GM12878 (cell line): Measurements from ENCODE around the gene CMTM1. TPM values are rescaled to one million over a fixed set of nuclear protein-coding genes. Genes with fewer than 3 reads are reported as not detected.

Experiments
- ATAC-seq: fragments of 200-7000 bp; cut with Tn5 transposase; 3 replicates; pipeline ENCODE4 v1.9.1; 2020; ENCODE audit warnings: mild to moderate bottlenecking, moderate library complexity
- BruUV-seq: library from RNA; stranded (reverse); fragments of 400-500 nt; replicated peaks from 2 replicates; lab custom pipeline; 2021; lab: Mats Ljungman, UMichigan
- CTCF ChIA-PET: fragments of 300-600 bp; sonication (Branson Sonifier 250); formaldehyde crosslinking; extraction: SDS; loops from one replicate; lab custom pipeline; 2021; ENCODE audit warnings: inconsistent platforms; lab: Yijun Ruan, JAX
- POLR2A ChIA-PET: fragments of 350-600 bp; formaldehyde crosslinking; extraction: SDS; loops from one replicate; lab custom pipeline; 2021; ENCODE audit warnings: inconsistent platforms; lab: Charles Lee
- RAD21 ChIA-PET: fragments of 300-600 bp; sonication (Branson Sonifier 250); formaldehyde crosslinking; loops from one replicate; lab custom pipeline; 2023; ENCODE audit warnings: antibody characterized with exemption; ENCODE audit not compliant: unreplicated experiment; lab: Charles Lee
- SMC1A ChIA-PET: fragments of 300-600 bp; sonication (Branson Sonifier 250); formaldehyde crosslinking; loops from one replicate; lab custom pipeline; 2023; ENCODE audit not compliant: unreplicated experiment, uncharacterized antibody; lab: Charles Lee
- DNase-seq: peaks from one replicate; pipeline ENCODE4 v3.0.0-alpha.2; 2011; ENCODE audit warnings: low read depth, low spot score
- FAIRE-seq: peaks from 3 replicates; lab custom pipeline; 2011; peaks lifted over from hg19 to GRCh38; lab: Jason Lieb, UNC
- H2AFZ ChIP-seq: 2 replicates; pipeline ENCODE4 v1.6.0; 2011; ENCODE audit warnings: low read depth, low read length, control low read depth; ENCODE audit not compliant: control insufficient read depth
- H3K27ac ChIP-seq: 2 replicates; pipeline ENCODE4 v1.5.1; 2011; ENCODE audit warnings: control low read depth; ENCODE audit not compliant: control insufficient read depth, insufficient read depth
- H3K27me3 ChIP-seq, 2 experiments: replicated peaks in 1 of 2; 2 replicates each; pipeline versions ENCODE4 v1.6.0 to v1.6.1; 2011; ENCODE audit warnings: low read length in 1 of 2; ENCODE audit not compliant: control insufficient read depth in 2 of 2, insufficient read depth in 2 of 2
- H3K36me3 ChIP-seq, 2 experiments: 2 replicates each; pipeline ENCODE4 v1.5.1; 2011; ENCODE audit warnings: low read length in 1 of 2; ENCODE audit not compliant: control insufficient read depth in 2 of 2, insufficient read depth in 2 of 2
- H3K4me1 ChIP-seq: 2 replicates; pipeline ENCODE4 v1.6.1; 2011; ENCODE audit warnings: mild to moderate bottlenecking, low read length, moderate library complexity, mixed read lengths; ENCODE audit not compliant: control insufficient read depth, insufficient read depth
- H3K4me2 ChIP-seq: 2 replicates; pipeline ENCODE4 v1.6.0; 2011; ENCODE audit warnings: control low read depth; ENCODE audit not compliant: control insufficient read depth, insufficient read depth
- H3K4me3 ChIP-seq: fragments of 200-600 bp; sonication (generic); 2 replicates; pipeline ENCODE4 v1.5.1; 2016
- H3K79me2 ChIP-seq: 2 replicates; pipeline ENCODE4 v1.6.0; 2011; ENCODE audit warnings: low read length; ENCODE audit not compliant: control insufficient read depth, insufficient read depth
- H3K9ac ChIP-seq: 2 replicates; pipeline ENCODE4 v1.8.0; 2011; ENCODE audit warnings: low read length, control low read depth, mixed read lengths; ENCODE audit not compliant: control insufficient read depth, insufficient read depth
- H3K9me3 ChIP-seq: replicated peaks from 3 replicates; pipeline ENCODE4 v1.5.1; 2011; ENCODE audit warnings: mild to moderate bottlenecking, low read length; ENCODE audit not compliant: control insufficient read depth, insufficient read depth
- H4K20me1 ChIP-seq: 2 replicates; pipeline ENCODE4 v1.6.0; 2011; ENCODE audit not compliant: control insufficient read depth, insufficient read depth
- ATF3 ChIP-seq: IDR thresholded peaks from 2 replicates; pipeline ENCODE4 v1.6.1; 2011; ENCODE audit warnings: low read depth, mild to moderate bottlenecking, low read length, moderate library complexity, borderline replicate concordance; ENCODE audit errors: extremely low read depth
- CREB1 ChIP-seq: IDR thresholded peaks from 2 replicates; pipeline ENCODE4 v1.6.1; 2012; ENCODE audit warnings: low read depth, mild to moderate bottlenecking, inconsistent platforms
- E4F1 ChIP-seq: fragments of 450-650 bp; IDR thresholded peaks from 2 replicates; pipeline ENCODE4 v1.6.1; 2018; ENCODE audit warnings: borderline replicate concordance, mild to moderate bottlenecking; ENCODE audit not compliant: partially characterized antibody
- PKNOX1 ChIP-seq: fragments of 450-650 bp; IDR thresholded peaks from 2 replicates; pipeline ENCODE4 v1.6.1; 2016; ENCODE audit warnings: mild to moderate bottlenecking
- RAD21 ChIP-seq: IDR thresholded peaks from 2 replicates; pipeline ENCODE4 v1.6.1; 2011; ENCODE audit warnings: mild to moderate bottlenecking, low read depth, low read length, moderate library complexity; ENCODE audit not compliant: insufficient read depth
- RUNX3 ChIP-seq: IDR thresholded peaks from 2 replicates; pipeline ENCODE4 v1.6.1; 2012; ENCODE audit warnings: low read length, inconsistent platforms
- WGBS: methylation state at CpG from one replicate; pipeline ENCODE4 v1.1.6; 2016; ENCODE audit warnings: low lambda C conversion rate; ENCODE audit not compliant: insufficient replicate concordance, insufficient coverage; ENCODE audit errors: missing lambda C conversion rate; 5-methylcytosine and 5-hydroxymethylcytosine counted together
- in situ Hi-C: fragments of 300-500 bp; cut with MboI; formaldehyde crosslinking; loops from 9 replicates; pipeline ENCODE4 v1.14.3; 2018; ENCODE audit warnings: mixed read lengths
- intact Hi-C: fragments of 100-400 bp; cut with micrococcal nuclease; formaldehyde crosslinking; loops from one replicate; pipeline ENCODE4 v1.14.2; 2022; ENCODE audit not compliant: unreplicated experiment
- polyA plus RNA-seq, 11 experiments: library from polyadenylated mRNA; depleted of rRNA in 4 of 11; unstranded in 6 of 11; stranded (reverse) in 5 of 11; fragments of >200 nt; fragmentation: Nextera tagmentation in 4 of 11; fragmentation: Illumina TruSeq in 1 of 11; extraction: Ambion mirVana in 4 of 11; extraction: Trizol in 1 of 11; gene quantifications; 1 replicate in 1 of 11; 2 replicates in 10 of 11; pipeline versions ENCODE4 v1.2.1 to v1.2.3, GENCODE V29; 2011 to 2016; ENCODE audit warnings: inconsistent platforms in 2 of 11, missing spikeins in 2 of 11, low read depth in 1 of 11
- total RNA-seq, 4 experiments: library from RNA; depleted of rRNA in 3 of 4; stranded (reverse); fragments of >200 nt in 3 of 4; fragmentation: Illumina TruSeq in 1 of 4; extraction: Trizol in 1 of 4; gene quantifications; 2 replicates each; pipeline versions ENCODE4 v1.2.1 to v1.2.3, GENCODE V29; 2013 to 2021

CMTM1 gene
- total and polyA plus RNA-seq, 10 of the 15 experiments (the other 5 are each of a cell fraction or from before 2014, with no cell fraction given), result 0.09 to 3.0 (median 1.4) TPM; not detected in 2

- no peaks in the 10 kb centered on the region for H3K27me3 ChIP-seq
- in situ Hi-C loops (no loop called here), intact Hi-C loops (loop anchor here (2.0 kb wide), 1 partner anchor 45 kb away; no protein-coding TSS in a partner anchor)
- ChIA-PET RAD21 (interaction anchor here (0.9 to 3.5 kb wide), 12 partner anchors 10 to 70 kb away, joined by 3 to 27 read pairs (median 4); partner anchors contain the start of gene CKLF), SMC1A (interaction anchor here (1.0 to 3.9 kb wide), 13 partner anchors 8 to 177 kb away, joined by 3 to 25 read pairs (median 8); partner anchors contain the start of gene CKLF), CTCF (interaction anchor here (0.6 to 4.6 kb wide), 18 partner anchors 9 to 307 kb away, joined by 3 to 47 read pairs (median 5); partner anchors contain the start of genes CKLF and TK2), POLR2A (interaction anchor here (1.2 to 3.8 kb wide), 3 partner anchors 9 to 44 kb away, joined by 3 to 24 read pairs (median 4); partner anchors contain the start of genes CKLF and TK2)
- H3K9me3 ChIP-seq, result no peaks in the 10 kb centered on the region
- no peak overlapping the region for H3K4me3 ChIP-seq
- H3K27ac ChIP-seq, result no peak overlapping the region
- H3K4me2 ChIP-seq, result no peak overlapping the region
- no peaks in the 10 kb centered on the region for H4K20me1 ChIP-seq
- no TSS peak for BruUV-seq
- no peak overlapping the region for H2AFZ ChIP-seq
- DNase-seq (no peak), FAIRE-seq (no peak), ATAC-seq (peak; percentile 37)
- no peak overlapping the region for H3K9ac ChIP-seq
- no peaks in the 10 kb centered on the region for H3K79me2 ChIP-seq
- 29% methylated on average over 3 of the region's 3 CpGs for whole genome bisulfite sequencing
- H3K36me3 ChIP-seq, result peaks cover 2 to 4% of the 10 kb centered on the region in 2 experiments; a peak in 2 of 4 replicates
- no peaks in the 10 kb centered on the region for H3K4me1 ChIP-seq
- TF ChIP-seq ATF3, result no peak
- peak; percentile 43; the same call in 1 of the 2 replicates for TF ChIP-seq RUNX3
- 0 out of 2 replicates have a peak, but pooled peaks have one; percentile 11 for TF ChIP-seq CREB1
Measured at GRCh38 chr16:66561381-66562080, 4.7 kb upstream of the CMTM1 start.

- WGBS, result 95% methylated on average over 1 of the region's 1 CpG
- no peaks in the 10 kb centered on the region for H3K9me3 ChIP-seq
- TF ChIP-seq E4F1 (no peak), RAD21 (peak; percentile 32), PKNOX1 (peak; percentile 69)
- TF ChIP-seq, all 136 proteins: peak for 2
- H3K4me3 ChIP-seq, result no peak overlapping the region
- RAD21 ChIA-PET, result interaction anchor here (0.7 to 3.5 kb wide), 20 partner anchors 10 to 189 kb away, joined by 3 to 27 read pairs (median 4); partner anchors contain the start of genes CKLF, CMTM3 and DYNC1LI2
- POLR2A ChIA-PET, result interaction anchor here (1.2 to 3.8 kb wide), 3 partner anchors 10 to 45 kb away, joined by 3 to 24 read pairs (median 4); partner anchors contain the start of genes CKLF and TK2
- H3K4me1 ChIP-seq, result no peaks in the 10 kb centered on the region
- H3K79me2 ChIP-seq, result no peaks in the 10 kb centered on the region
- no peaks in the 10 kb centered on the region for H3K27me3 ChIP-seq
- SMC1A ChIA-PET, result interaction anchor here (0.8 to 3.9 kb wide), 19 partner anchors 9 to 305 kb away, joined by 3 to 25 read pairs (median 6); partner anchors contain the start of gene CKLF
- intact Hi-C loops (no loop called here), in situ Hi-C loops (no loop called here)
- ATAC-seq (peak; percentile 19; the same call in 1 of the 3 replicates), DNase-seq (no peak), FAIRE-seq (no peak)
- H3K27ac ChIP-seq, result no peak overlapping the region
- no peak overlapping the region for H3K4me2 ChIP-seq
- H4K20me1 ChIP-seq, result no peaks in the 10 kb centered on the region
- no peak overlapping the region for H2AFZ ChIP-seq
- no peak overlapping the region for H3K9ac ChIP-seq
- CTCF ChIA-PET, result interaction anchor here (0.7 to 4.6 kb wide), 29 partner anchors 9 to 306 kb away, joined by 3 to 47 read pairs (median 4); partner anchors contain the start of genes CKLF, NAE1 and TK2
- no TSS peak for BruUV-seq
- peaks cover 2 to 4% of the 10 kb centered on the region in 2 experiments; a peak in 2 of 4 replicates for H3K36me3 ChIP-seq
Measured at GRCh38 chr16:66562409-66562808, 3.8 kb upstream of the CMTM1 start.
